ENCODE results near the gene PDLIM5. TPM values are rescaled to one million over a fixed set of nuclear protein-coding genes. Genes with fewer than 3 reads are reported as not detected.
A peak's percentile ranks its signal among the peaks of the same experiment; 100 is the strongest.
"Not testable (repeated sequence)": the region's sequence is repeated elsewhere in the genome, so short reads cannot be mapped to it uniquely, and the experiment has no call there.

The PDLIM5 gene
- total and polyA plus RNA-seq, 11 donors = 262 to 1,378 (median 1,035) TPM

DNA sequence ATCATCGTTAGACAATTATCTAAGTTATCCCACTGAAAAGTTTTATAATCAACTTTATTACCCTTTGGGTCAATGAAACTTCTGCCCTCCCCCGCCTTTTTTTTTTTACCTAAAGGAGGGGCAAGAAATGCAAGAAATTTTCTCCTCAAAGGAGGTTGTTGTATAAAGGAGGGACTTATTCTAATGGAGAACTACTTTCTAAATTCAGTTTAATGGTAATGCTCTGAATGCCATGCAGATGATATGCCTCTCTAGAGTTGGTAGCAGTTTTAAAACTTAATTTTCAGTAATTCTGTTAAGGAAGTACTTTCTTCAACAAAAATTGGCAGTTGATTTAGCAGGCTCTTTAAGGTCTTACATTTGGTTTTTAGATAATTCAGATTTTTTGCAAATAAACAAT, 23.3 kb downstream of the PDLIM5 start:
- no peaks in the 10 kb centered on the region for H3K9me3 ChIP-seq
- no peak overlapping the region for H3K4me3 ChIP-seq
- WGBS, 4 donors = 65 to 81% (median 80%) methylated on average over 2 of the region's 2 CpGs
- peaks cover 0 to 82% (median 38%) of the 10 kb centered on the region in 12 donors for H3K4me1 ChIP-seq
- H3K27me3 ChIP-seq = no peaks in the 10 kb centered on the region
- no peaks in the 10 kb centered on the region for H3K36me3 ChIP-seq
- peak overlapping the region in 5 of 12 donors; percentile 0 to 26 (median 5) for H3K27ac ChIP-seq
- no peak for DNase-seq
- TF ChIP-seq POLR2A (IDR thresholded peaks at IDR 0.05) (no peak), CTCF (IDR thresholded peaks at IDR 0.05) (no peak)
- intact Hi-C loops (cut with DNase I) = no loop called here
- ATAC-seq = no peak

GRCh38 chr4:94475794-94476193, 24.1 kb downstream of the PDLIM5 start:
- Histone ChIP-seq H3K4me1 (peaks cover 0 to 82% (median 42%) of the 10 kb centered on the region in 12 donors), H3K27me3 (no peaks in the 10 kb centered on the region), H3K9me3 (no peaks in the 10 kb centered on the region), H3K27ac (peak overlapping the region in 3 of 12 donors; percentile 0 to 27 (median 1)), H3K4me3 (no peak overlapping the region), H3K36me3 (no peaks in the 10 kb centered on the region)
- WGBS, 4 donors = 62 to 66% (median 64%) methylated on average over 2 of the region's 2 CpGs
- intact Hi-C loops (cut with DNase I) = no loop called here
- no peak for ATAC-seq
- no peak for DNase-seq
- TF ChIP-seq POLR2A (IDR thresholded peaks at IDR 0.05) (no peak), CTCF (IDR thresholded peaks at IDR 0.05) (no peak)

- H3K36me3 ChIP-seq = no peaks in the 10 kb centered on the region
- DNase-seq (no peak), ATAC-seq (no peak)
- H3K9me3 ChIP-seq = no peaks in the 10 kb centered on the region
- H3K4me1 ChIP-seq = peaks cover 0 to 85% (median 46%) of the 10 kb centered on the region in 12 donors
- intact Hi-C loops (cut with DNase I) = no loop called here
- no peaks in the 10 kb centered on the region for H3K27me3 ChIP-seq
- no peak overlapping the region for H3K4me3 ChIP-seq
- peak overlapping the region in 7 of 12 donors; percentile 7 to 35 (median 17) for H3K27ac ChIP-seq
- TF ChIP-seq CTCF (IDR thresholded peaks at IDR 0.05) (no peak), POLR2A (IDR thresholded peaks at IDR 0.05) (no peak)
- WGBS, 4 donors = 5 to 16% (median 9%) methylated on average over 2 of the region's 2 CpGs
Measured at GRCh38 chr4:94477227-94477626, 25.5 kb downstream of the PDLIM5 start.

DNA sequence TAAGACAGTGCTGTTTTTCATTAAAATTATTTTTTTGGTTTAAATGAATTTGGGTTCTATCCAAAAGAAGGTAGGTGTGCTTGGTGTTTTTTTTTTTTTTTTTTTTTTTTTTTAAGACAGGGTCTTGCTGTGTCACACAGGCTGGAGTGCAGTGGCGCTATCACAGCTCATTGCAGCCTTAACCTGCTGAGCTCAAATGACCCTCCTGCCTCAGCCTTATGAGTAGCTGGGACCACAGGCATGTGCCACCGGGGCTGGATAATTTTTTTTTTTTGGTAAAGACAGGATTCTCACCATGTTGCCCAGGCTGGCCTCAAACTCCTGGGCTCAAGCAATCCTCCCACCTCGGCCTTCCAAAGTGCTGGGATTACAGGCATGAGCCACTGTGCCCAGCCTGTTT, 27.1 kb downstream of the PDLIM5 start:
- H3K36me3 ChIP-seq; H3K27me3 ChIP-seq; H3K9me3 ChIP-seq; H3K4me3 ChIP-seq; intact Hi-C loops (cut with DNase I); DNase-seq: not testable (repeated sequence)
- ATAC-seq = peak in 2 of 4 donors; percentile 16 to 40
- H3K4me1 ChIP-seq = peaks cover 0 to 80% (median 56%) of the 10 kb centered on the region in 12 donors
- WGBS, 4 donors = 49 to 61% (median 54%) methylated on average over 3 of the region's 3 CpGs
- peak overlapping the region in 8 of 12 donors; percentile 13 to 58 (median 39) for H3K27ac ChIP-seq
